GM12878 (cell line): ENCODE measurements around the gene CD33. TPM values are rescaled to one million over a fixed set of nuclear protein-coding genes. Genes with fewer than 3 reads are reported as not detected.

Experiments
- ATAC-seq: fragments of 200-7000 bp; cut with Tn5 transposase; 3 replicates; pipeline ENCODE4 v1.9.1; 2020; ENCODE audit warnings: mild to moderate bottlenecking, moderate library complexity
- BruUV-seq: library from RNA; stranded (reverse); fragments of 400-500 nt; replicated peaks from 2 replicates; lab custom pipeline; 2021; lab: Mats Ljungman, UMichigan
- CTCF ChIA-PET: fragments of 300-600 bp; sonication (Branson Sonifier 250); formaldehyde crosslinking; extraction: SDS; loops from one replicate; lab custom pipeline; 2021; ENCODE audit warnings: inconsistent platforms; lab: Yijun Ruan, JAX
- POLR2A ChIA-PET: fragments of 350-600 bp; formaldehyde crosslinking; extraction: SDS; loops from one replicate; lab custom pipeline; 2021; ENCODE audit warnings: inconsistent platforms; lab: Charles Lee
- RAD21 ChIA-PET: fragments of 300-600 bp; sonication (Branson Sonifier 250); formaldehyde crosslinking; loops from one replicate; lab custom pipeline; 2023; ENCODE audit warnings: antibody characterized with exemption; ENCODE audit not compliant: unreplicated experiment; lab: Charles Lee
- SMC1A ChIA-PET: fragments of 300-600 bp; sonication (Branson Sonifier 250); formaldehyde crosslinking; loops from one replicate; lab custom pipeline; 2023; ENCODE audit not compliant: unreplicated experiment, uncharacterized antibody; lab: Charles Lee
- DNase-seq: peaks from one replicate; pipeline ENCODE4 v3.0.0-alpha.2; 2011; ENCODE audit warnings: low read depth, low spot score
- FAIRE-seq: peaks from 3 replicates; lab custom pipeline; 2011; peaks lifted over from hg19 to GRCh38; lab: Jason Lieb, UNC
- H2AFZ ChIP-seq: 2 replicates; pipeline ENCODE4 v1.6.0; 2011; ENCODE audit warnings: low read depth, low read length, control low read depth; ENCODE audit not compliant: control insufficient read depth
- H3K27ac ChIP-seq: 2 replicates; pipeline ENCODE4 v1.5.1; 2011; ENCODE audit warnings: control low read depth; ENCODE audit not compliant: control insufficient read depth, insufficient read depth
- H3K27me3 ChIP-seq, 2 experiments: replicated peaks in 1 of 2; 2 replicates each; pipeline versions ENCODE4 v1.6.0 to v1.6.1; 2011; ENCODE audit warnings: low read length in 1 of 2; ENCODE audit not compliant: control insufficient read depth in 2 of 2, insufficient read depth in 2 of 2
- H3K36me3 ChIP-seq, 2 experiments: 2 replicates each; pipeline ENCODE4 v1.5.1; 2011; ENCODE audit warnings: low read length in 1 of 2; ENCODE audit not compliant: control insufficient read depth in 2 of 2, insufficient read depth in 2 of 2
- H3K4me1 ChIP-seq: 2 replicates; pipeline ENCODE4 v1.6.1; 2011; ENCODE audit warnings: mild to moderate bottlenecking, low read length, moderate library complexity, mixed read lengths; ENCODE audit not compliant: control insufficient read depth, insufficient read depth
- H3K4me2 ChIP-seq: 2 replicates; pipeline ENCODE4 v1.6.0; 2011; ENCODE audit warnings: control low read depth; ENCODE audit not compliant: control insufficient read depth, insufficient read depth
- H3K4me3 ChIP-seq: fragments of 200-600 bp; sonication (generic); 2 replicates; pipeline ENCODE4 v1.5.1; 2016
- H3K79me2 ChIP-seq: 2 replicates; pipeline ENCODE4 v1.6.0; 2011; ENCODE audit warnings: low read length; ENCODE audit not compliant: control insufficient read depth, insufficient read depth
- H3K9ac ChIP-seq: 2 replicates; pipeline ENCODE4 v1.8.0; 2011; ENCODE audit warnings: low read length, control low read depth, mixed read lengths; ENCODE audit not compliant: control insufficient read depth, insufficient read depth
- H3K9me3 ChIP-seq: replicated peaks from 3 replicates; pipeline ENCODE4 v1.5.1; 2011; ENCODE audit warnings: mild to moderate bottlenecking, low read length; ENCODE audit not compliant: control insufficient read depth, insufficient read depth
- H4K20me1 ChIP-seq: 2 replicates; pipeline ENCODE4 v1.6.0; 2011; ENCODE audit not compliant: control insufficient read depth, insufficient read depth
- ATF7 ChIP-seq: fragments of 450-650 bp; IDR thresholded peaks from 2 replicates; pipeline ENCODE4 v1.6.1; 2016; ENCODE audit warnings: low read depth, mild to moderate bottlenecking
- CBX3 ChIP-seq: fragments of 200-600 bp; sonication (generic); IDR thresholded peaks from 2 replicates; pipeline ENCODE4 v1.6.1; 2016; ENCODE audit warnings: low read depth, borderline replicate concordance
- CREM ChIP-seq: IDR thresholded peaks from 2 replicates; pipeline ENCODE4 v1.6.1; 2014; ENCODE audit warnings: antibody characterized with exemption, low read depth
- E2F4 ChIP-seq: IDR thresholded peaks from 2 replicates; pipeline ENCODE4 v1.6.1; 2012; ENCODE audit warnings: low read depth, low read length, improper control_type of control experiment
- EED ChIP-seq: sonication (generic); IDR thresholded peaks from 2 replicates; pipeline ENCODE4 v1.6.1; 2016; ENCODE audit warnings: antibody characterized with exemption, low read depth
- EP300 ChIP-seq, 2 experiments: fragments of 150-350 bp in 1 of 2; IDR thresholded peaks; 2 replicates each; pipeline ENCODE4 v1.6.1; 2011 to 2012; ENCODE audit warnings: low read depth in 2 of 2, low read length in 2 of 2, borderline replicate concordance in 1 of 2, improper control_type of control experiment in 1 of 2, inconsistent platforms in 1 of 2; ENCODE audit not compliant: control insufficient read depth in 1 of 2
- ETV6 ChIP-seq, 2 experiments: fragments of 450-650 bp in 1 of 2; IDR thresholded peaks in 1 of 2; conservative IDR thresholded peaks in 1 of 2; 2 replicates each; pipeline ENCODE4 v1.6.1; 2014; ENCODE audit warnings: antibody characterized with exemption in 1 of 2, borderline replicate concordance in 1 of 2, low read depth in 1 of 2, mild to moderate bottlenecking in 1 of 2, moderate library complexity in 1 of 2
- HDAC6 ChIP-seq: fragments of 200-600 bp; sonication (generic); IDR thresholded peaks from one replicate; pipeline ENCODE4 v1.8.0; 2017; ENCODE audit warnings: antibody characterized with exemption; ENCODE audit not compliant: unreplicated experiment
- KDM1A ChIP-seq: fragments of 200-600 bp; sonication (generic); IDR thresholded peaks from 2 replicates; pipeline ENCODE4 v1.6.1; 2016; ENCODE audit warnings: borderline replicate concordance
- KLF5 ChIP-seq: fragments of 450-650 bp; IDR thresholded peaks from 2 replicates; pipeline ENCODE4 v1.6.1; 2014; ENCODE audit warnings: mild to moderate bottlenecking; ENCODE audit not compliant: partially characterized antibody
- NR2C1 ChIP-seq: fragments of 450-650 bp; IDR thresholded peaks from 2 replicates; pipeline ENCODE4 v1.6.1; 2017; ENCODE audit warnings: antibody characterized with exemption, mild to moderate bottlenecking, moderate library complexity
- POLR2AphosphoS5 ChIP-seq: IDR thresholded peaks from 2 replicates; pipeline ENCODE4 v1.6.1; 2011; ENCODE audit warnings: mild to moderate bottlenecking, low read length, inconsistent platforms
- SMAD5 ChIP-seq: IDR thresholded peaks from 2 replicates; pipeline ENCODE4 v1.6.1; 2016; ENCODE audit warnings: antibody characterized with exemption, low read depth
- ZNF592 ChIP-seq: fragments of 450-650 bp; IDR thresholded peaks from 2 replicates; pipeline ENCODE4 v1.6.1; 2017; ENCODE audit warnings: mild to moderate bottlenecking, moderate library complexity
- ZNF622 ChIP-seq: fragments of 450-650 bp; IDR thresholded peaks from 2 replicates; pipeline ENCODE4 v1.6.1; 2017; ENCODE audit warnings: mild to moderate bottlenecking, inconsistent platforms
- ZZZ3 ChIP-seq: IDR thresholded peaks from 2 replicates; pipeline ENCODE4 v1.6.1; 2011; ENCODE audit warnings: low read depth; ENCODE audit not compliant: control insufficient read depth, insufficient read length
- WGBS: methylation state at CpG from one replicate; pipeline ENCODE4 v1.1.6; 2016; ENCODE audit warnings: low lambda C conversion rate; ENCODE audit not compliant: insufficient replicate concordance, insufficient coverage; ENCODE audit errors: missing lambda C conversion rate; 5-methylcytosine and 5-hydroxymethylcytosine counted together
- in situ Hi-C: fragments of 300-500 bp; cut with MboI; formaldehyde crosslinking; loops from 9 replicates; pipeline ENCODE4 v1.14.3; 2018; ENCODE audit warnings: mixed read lengths
- intact Hi-C: fragments of 100-400 bp; cut with micrococcal nuclease; formaldehyde crosslinking; loops from one replicate; pipeline ENCODE4 v1.14.2; 2022; ENCODE audit not compliant: unreplicated experiment
- polyA plus RNA-seq, 11 experiments: library from polyadenylated mRNA; depleted of rRNA in 4 of 11; unstranded in 6 of 11; stranded (reverse) in 5 of 11; fragments of >200 nt; fragmentation: Nextera tagmentation in 4 of 11; fragmentation: Illumina TruSeq in 1 of 11; extraction: Ambion mirVana in 4 of 11; extraction: Trizol in 1 of 11; gene quantifications; 1 replicate in 1 of 11; 2 replicates in 10 of 11; pipeline versions ENCODE4 v1.2.1 to v1.2.3, GENCODE V29; 2011 to 2016; ENCODE audit warnings: inconsistent platforms in 2 of 11, missing spikeins in 2 of 11, low read depth in 1 of 11
- total RNA-seq, 4 experiments: library from RNA; depleted of rRNA in 3 of 4; stranded (reverse); fragments of >200 nt in 3 of 4; fragmentation: Illumina TruSeq in 1 of 4; extraction: Trizol in 1 of 4; gene quantifications; 2 replicates each; pipeline versions ENCODE4 v1.2.1 to v1.2.3, GENCODE V29; 2013 to 2021
- TF ChIP-seq, protein P1 (sequence below): fragments of 450-650 bp; formaldehyde crosslinking; IDR thresholded peaks from 2 replicates; pipeline ENCODE4 v1.4.0; 2022; ENCODE audit warnings: mild to moderate bottlenecking, moderate library complexity

CD33 gene
- total and polyA plus RNA-seq, 10 of the 15 experiments (the other 5 are each of a cell fraction or from before 2014, with no cell fraction given), result 0.29 to 17.9 (median 0.72) TPM; not detected in 1

GRCh38 chr19:51203916-51204315 lies 21.0 kb upstream of the CD33 start:
- Histone ChIP-seq H3K9ac (no peak overlapping the region), H2AFZ (no peak overlapping the region), H3K27me3 (no peaks in the 10 kb centered on the region; a peak in 2 of 4 replicates), H3K27ac (no peak overlapping the region), H3K4me1 (no peaks in the 10 kb centered on the region; the same call in 1 of the 2 replicates), H3K4me3 (no peak overlapping the region), H3K36me3 (no peaks in the 10 kb centered on the region), H4K20me1 (no peaks in the 10 kb centered on the region), H3K9me3 (no peaks in the 10 kb centered on the region), H3K4me2 (no peak overlapping the region), H3K79me2 (no peaks in the 10 kb centered on the region)
- ATAC-seq (no peak), DNase-seq (no peak), FAIRE-seq (no peak)
- 19% methylated on average over 3 of the region's 3 CpGs for WGBS
- ChIA-PET CTCF (no interaction called here), POLR2A (no interaction called here), RAD21 (no interaction called here), SMC1A (no interaction called here)
- in situ Hi-C loops (no loop called here), intact Hi-C loops (no loop called here)
- BruUV-seq, result no TSS peak
- no peak for TF ChIP-seq KDM1A
- no peak for TF ChIP-seq E2F4
- no peak for TF ChIP-seq CREM
- TF ChIP-seq SMAD5, result no peak
- no peak for TF ChIP-seq EED
- no peak for TF ChIP-seq ETV6 (conservative IDR thresholded peaks at IDR 0.05 in 1 of 2, IDR thresholded peaks at IDR 0.05 in 1 of 2; ENCODE audit: borderline replicate concordance in 1 of 2, low read depth in 1 of 2)
- no peak for TF ChIP-seq ZNF622
- no peak for TF ChIP-seq ZNF592
- no peak for TF ChIP-seq KLF5
- TF ChIP-seq NR2C1, result no peak
- TF ChIP-seq, protein P1, sequence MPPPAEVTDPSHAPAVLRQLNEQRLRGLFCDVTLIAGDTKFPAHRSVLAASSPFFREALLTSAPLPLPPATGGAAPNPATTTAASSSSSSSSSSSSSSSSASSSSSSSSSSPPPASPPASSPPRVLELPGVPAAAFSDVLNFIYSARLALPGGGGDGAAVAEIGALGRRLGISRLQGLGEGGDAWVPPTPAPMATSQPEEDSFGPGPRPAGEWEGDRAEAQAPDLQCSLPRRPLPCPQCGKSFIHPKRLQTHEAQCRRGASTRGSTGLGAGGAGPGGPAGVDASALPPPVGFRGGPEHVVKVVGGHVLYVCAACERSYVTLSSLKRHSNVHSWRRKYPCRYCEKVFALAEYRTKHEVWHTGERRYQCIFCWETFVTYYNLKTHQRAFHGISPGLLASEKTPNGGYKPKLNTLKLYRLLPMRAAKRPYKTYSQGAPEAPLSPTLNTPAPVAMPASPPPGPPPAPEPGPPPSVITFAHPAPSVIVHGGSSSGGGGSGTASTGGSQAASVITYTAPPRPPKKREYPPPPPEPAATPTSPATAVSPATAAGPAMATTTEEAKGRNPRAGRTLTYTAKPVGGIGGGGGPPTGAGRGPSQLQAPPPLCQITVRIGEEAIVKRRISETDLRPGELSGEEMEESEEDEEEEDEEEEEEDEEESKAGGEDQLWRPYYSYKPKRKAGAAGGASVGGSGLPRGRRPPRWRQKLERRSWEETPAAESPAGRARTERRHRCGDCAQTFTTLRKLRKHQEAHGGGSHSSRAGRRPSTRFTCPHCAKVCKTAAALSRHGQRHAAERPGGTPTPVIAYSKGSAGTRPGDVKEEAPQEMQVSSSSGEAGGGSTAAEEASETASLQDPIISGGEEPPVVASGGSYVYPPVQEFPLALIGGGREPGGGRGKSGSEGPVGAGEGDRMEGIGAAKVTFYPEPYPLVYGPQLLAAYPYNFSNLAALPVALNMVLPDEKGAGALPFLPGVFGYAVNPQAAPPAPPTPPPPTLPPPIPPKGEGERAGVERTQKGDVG (CRISPR knock-in tag), result no peak
- TF ChIP-seq EP300 (IDR thresholded peaks at IDR 0.05; ENCODE audit: borderline replicate concordance in 1 of 2, control insufficient read depth in 1 of 2, low read depth in 2 of 2, low read length in 2 of 2), result no peak
- TF ChIP-seq CBX3, result no peak
- TF ChIP-seq HDAC6, result no peak
- TF ChIP-seq ATF7, result no peak
- no peak for TF ChIP-seq POLR2AphosphoS5
- TF ChIP-seq ZZZ3, result no peak
